ENCODE data around the gene GUSB. TPM values are rescaled to one million over a fixed set of nuclear protein-coding genes. Genes with fewer than 3 reads are reported as not detected.
A peak's percentile ranks its signal among the peaks of the same experiment; 100 is the strongest.

The GUSB gene
- total and polyA plus RNA-seq, 9 of the 15 experiments (the other 6 are each of a cell fraction or from before 2014, with no cell fraction given) = 22.7 to 102 (median 60.1) TPM

DNA sequence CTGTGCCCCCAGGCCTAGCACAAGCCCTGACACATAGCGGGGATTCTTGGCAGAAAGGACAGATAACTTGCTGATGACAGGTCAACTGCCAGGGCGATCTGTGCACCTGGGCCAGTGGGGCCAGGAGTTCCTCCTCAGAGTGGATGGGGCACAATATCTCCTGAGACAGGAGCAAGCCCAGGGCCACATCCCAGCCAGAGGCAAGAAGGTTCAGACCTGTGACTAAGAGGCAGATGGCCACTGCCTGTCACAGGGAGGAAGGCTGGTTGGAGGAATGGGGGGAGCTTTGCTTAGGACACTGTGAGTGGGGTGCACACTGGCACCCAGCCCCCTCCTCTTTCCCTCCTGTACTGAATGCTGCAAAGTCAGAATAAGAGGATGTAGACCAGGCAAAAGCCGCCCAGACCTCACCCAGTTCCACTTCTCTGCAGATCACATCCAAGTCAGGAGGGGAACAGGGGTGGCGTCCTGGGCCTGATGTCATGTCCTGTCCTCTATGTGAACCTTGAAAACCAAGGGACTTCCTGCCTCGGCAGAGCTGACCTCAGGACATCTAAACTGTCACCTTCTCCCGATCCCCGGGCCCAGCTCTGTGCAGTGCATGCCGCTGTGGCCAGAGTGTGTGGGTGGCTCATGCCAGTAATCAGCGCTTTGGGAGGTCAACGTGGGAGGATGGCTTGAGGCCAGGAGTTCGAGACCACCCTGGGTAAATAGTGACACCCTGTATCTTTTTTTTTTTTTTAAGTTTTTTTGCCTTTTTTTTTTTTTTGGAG, 1.3 kb downstream of the GUSB start (continued):
- TF ChIP-seq CEBPG (CRISPR knock-in tag; IDR thresholded peaks at IDR 0.05) (no peak), CEBPG (tag; conservative IDR thresholded peaks at IDR 0.05 in 1 of 2, IDR thresholded peaks at IDR 0.05 in 1 of 2) (no peak), CXXC5 (CRISPR knock-in tag; IDR thresholded peaks at IDR 0.05) (0 out of 2 replicates have a peak, but pooled peaks have one; percentile 11), HOXB6 (CRISPR knock-in tag; IDR thresholded peaks at IDR 0.05; ENCODE audit: borderline replicate concordance) (no peak), ZFP30 (CRISPR knock-in tag; IDR thresholded peaks at IDR 0.05; ENCODE audit: borderline replicate concordance) (no peak), ZNF79 (CRISPR knock-in tag; IDR thresholded peaks at IDR 0.05; ENCODE audit: low read depth) (no peak)
- TF ChIP-seq, protein P1, sequence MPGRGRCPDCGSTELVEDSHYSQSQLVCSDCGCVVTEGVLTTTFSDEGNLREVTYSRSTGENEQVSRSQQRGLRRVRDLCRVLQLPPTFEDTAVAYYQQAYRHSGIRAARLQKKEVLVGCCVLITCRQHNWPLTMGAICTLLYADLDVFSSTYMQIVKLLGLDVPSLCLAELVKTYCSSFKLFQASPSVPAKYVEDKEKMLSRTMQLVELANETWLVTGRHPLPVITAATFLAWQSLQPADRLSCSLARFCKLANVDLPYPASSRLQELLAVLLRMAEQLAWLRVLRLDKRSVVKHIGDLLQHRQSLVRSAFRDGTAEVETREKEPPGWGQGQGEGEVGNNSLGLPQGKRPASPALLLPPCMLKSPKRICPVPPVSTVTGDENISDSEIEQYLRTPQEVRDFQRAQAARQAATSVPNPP (IDR thresholded peaks at IDR 0.05; ENCODE audit: borderline replicate concordance, insufficient read depth, insufficient read length) = no peak

All from K562 (cell line).